Measurements from ENCODE around the gene IGSF9B.

Gene IGSF9B

DNA sequence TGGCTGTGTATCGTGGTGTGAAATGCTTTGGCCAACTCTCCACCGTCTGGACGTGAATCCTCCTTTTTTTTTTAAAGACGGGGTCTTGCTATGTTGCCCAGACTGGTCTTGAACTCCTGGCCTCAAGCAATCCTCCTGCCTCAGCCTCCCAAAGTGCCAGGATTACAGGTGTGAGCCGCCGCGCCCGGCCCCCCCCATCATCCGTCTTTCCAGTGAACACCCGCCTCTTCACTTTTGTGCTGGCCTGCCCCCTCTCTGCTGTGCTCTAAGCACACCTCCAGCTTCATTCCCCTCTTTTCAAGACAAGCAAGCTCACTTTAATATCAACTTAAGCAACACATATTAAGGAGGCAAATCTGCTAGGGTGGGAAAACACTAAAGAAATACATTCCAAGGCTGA, 35.3 kb downstream of the IGSF9B start (continued):
- no peak for TF ChIP-seq CREB5 (CRISPR knock-in tag; IDR thresholded peaks at IDR 0.05; ENCODE audit: low read depth)
- no peak for TF ChIP-seq OSR1 (CRISPR knock-in tag; IDR thresholded peaks at IDR 0.05)
- no peak for TF ChIP-seq TOX (CRISPR knock-in tag; IDR thresholded peaks at IDR 0.05; ENCODE audit: borderline replicate concordance)
- no peak for TF ChIP-seq ZFP30 (CRISPR knock-in tag; IDR thresholded peaks at IDR 0.05)
- TF ChIP-seq GLIS3 (CRISPR knock-in tag; IDR thresholded peaks at IDR 0.05) = no peak
- no peak for TF ChIP-seq ZNF565 (CRISPR knock-in tag; conservative IDR thresholded peaks at IDR 0.05; ENCODE audit: low read depth)
- no peak for TF ChIP-seq ZC3H10 (CRISPR knock-in tag; IDR thresholded peaks at IDR 0.05)
- no peak for TF ChIP-seq RARB (CRISPR knock-in tag; IDR thresholded peaks at IDR 0.05)

DNA sequence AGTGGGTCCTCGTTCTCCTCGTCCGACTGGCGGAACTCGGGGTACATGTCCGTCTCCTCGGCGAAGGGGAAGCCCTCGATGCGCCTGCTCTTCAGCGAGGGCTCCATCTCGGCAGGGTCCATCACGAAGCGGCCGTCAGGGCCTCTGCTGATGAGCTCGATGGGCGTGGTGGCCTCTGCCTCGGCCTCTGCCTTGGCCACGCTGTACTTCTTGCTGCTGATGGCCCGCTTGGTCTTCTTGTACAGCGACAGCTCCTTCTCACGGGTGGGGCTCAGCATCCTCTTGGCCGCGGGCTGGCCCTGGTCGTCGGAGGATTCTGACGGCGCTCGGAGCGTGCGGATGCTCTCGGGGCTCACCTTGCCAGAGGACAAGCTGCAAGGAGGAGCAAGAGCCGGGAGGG, 35.7 kb downstream of the IGSF9B start:
- no peak for ATAC-seq
- TF ChIP-seq PPARA (CRISPR knock-in tag; IDR thresholded peaks at IDR 0.05; ENCODE audit: borderline replicate concordance) = no peak
- no peak for TF ChIP-seq ZNF70 (CRISPR knock-in tag; IDR thresholded peaks at IDR 0.05)
- TF ChIP-seq TCF4 (CRISPR knock-in tag; IDR thresholded peaks at IDR 0.05; ENCODE audit: borderline replicate concordance) = no peak
- TF ChIP-seq CSDC2 (CRISPR knock-in tag; IDR thresholded peaks at IDR 0.05) = no peak
- TF ChIP-seq ESRRG (CRISPR knock-in tag; IDR thresholded peaks at IDR 0.05) = no peak
- TF ChIP-seq POU6F1 (CRISPR knock-in tag; IDR thresholded peaks at IDR 0.05; ENCODE audit: borderline replicate concordance, low read depth) = no peak
- no peak for TF ChIP-seq ARNTL (CRISPR knock-in tag; IDR thresholded peaks at IDR 0.05; ENCODE audit: borderline replicate concordance, low read depth)
- no peak for TF ChIP-seq RARB (CRISPR knock-in tag; IDR thresholded peaks at IDR 0.05)
- TF ChIP-seq CREB5 (CRISPR knock-in tag; IDR thresholded peaks at IDR 0.05; ENCODE audit: low read depth) = no peak
- TF ChIP-seq ZC3H10 (CRISPR knock-in tag; IDR thresholded peaks at IDR 0.05) = no peak
- no peak for TF ChIP-seq ZFP3 (CRISPR knock-in tag; IDR thresholded peaks at IDR 0.05)

DNA sequence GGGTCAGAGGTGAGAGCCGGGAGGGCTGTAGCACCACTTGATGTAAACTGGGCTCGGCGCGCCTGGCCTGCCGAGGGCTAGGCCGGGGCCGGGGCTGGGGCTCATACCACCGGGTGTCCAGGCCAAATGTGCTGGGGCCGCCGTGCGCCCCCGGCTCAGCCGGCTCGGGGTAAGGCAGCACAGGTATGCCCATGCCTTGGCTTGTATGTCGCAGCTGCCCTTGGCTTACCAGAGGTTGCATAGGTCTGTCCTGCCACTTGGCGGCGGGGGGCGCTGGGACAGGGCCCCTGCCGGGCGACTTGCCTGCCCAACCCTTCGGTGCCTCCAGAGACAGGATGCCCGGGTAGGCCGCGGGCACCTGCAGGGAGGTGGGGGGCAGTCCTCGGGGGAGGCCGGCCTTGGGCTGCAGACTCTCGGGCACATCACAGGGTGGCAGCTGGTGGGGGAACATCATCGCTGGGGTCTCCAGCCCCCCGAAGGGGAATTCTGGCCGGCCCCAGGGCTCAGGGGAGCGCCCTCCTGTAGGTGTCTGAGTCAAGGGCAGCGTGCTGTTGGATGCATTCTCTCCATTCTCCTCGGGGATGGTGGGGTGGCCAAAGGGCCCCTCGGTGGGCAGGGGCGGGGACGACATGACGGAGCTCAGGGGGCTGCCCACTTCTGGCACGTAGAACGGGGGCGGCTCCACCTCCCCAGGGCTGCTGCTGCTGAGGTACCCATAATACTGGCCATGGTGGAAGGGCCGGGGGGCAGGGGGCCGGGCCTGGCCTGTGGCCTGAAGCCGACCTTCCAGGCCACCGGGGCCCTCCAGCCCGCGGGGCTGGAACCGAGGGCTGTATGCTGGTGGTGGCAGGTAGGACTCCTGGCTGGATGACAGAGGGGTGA, 36.4 kb downstream of the IGSF9B start:
- TF ChIP-seq GLIS3 (CRISPR knock-in tag; IDR thresholded peaks at IDR 0.05) (no peak), PPARA (CRISPR knock-in tag; IDR thresholded peaks at IDR 0.05; ENCODE audit: borderline replicate concordance) (no peak), SNAI2 (CRISPR knock-in tag; IDR thresholded peaks at IDR 0.05) (no peak), ZFP30 (CRISPR knock-in tag; IDR thresholded peaks at IDR 0.05) (no peak), OSR1 (CRISPR knock-in tag; IDR thresholded peaks at IDR 0.05) (no peak), ARNTL (CRISPR knock-in tag; IDR thresholded peaks at IDR 0.05; ENCODE audit: borderline replicate concordance, low read depth) (no peak), ZC3H10 (CRISPR knock-in tag; IDR thresholded peaks at IDR 0.05) (no peak), TOX (CRISPR knock-in tag; IDR thresholded peaks at IDR 0.05; ENCODE audit: borderline replicate concordance) (no peak), RARB (CRISPR knock-in tag; IDR thresholded peaks at IDR 0.05) (no peak), ZNF565 (CRISPR knock-in tag; conservative IDR thresholded peaks at IDR 0.05; ENCODE audit: low read depth) (no peak), BACH2 (CRISPR knock-in tag; IDR thresholded peaks at IDR 0.05; ENCODE audit: borderline replicate concordance) (no peak), CSDC2 (CRISPR knock-in tag; IDR thresholded peaks at IDR 0.05) (no peak), CREB5 (CRISPR knock-in tag; IDR thresholded peaks at IDR 0.05; ENCODE audit: low read depth) (no peak), ZFP3 (CRISPR knock-in tag; IDR thresholded peaks at IDR 0.05) (no peak), TCF4 (CRISPR knock-in tag; IDR thresholded peaks at IDR 0.05; ENCODE audit: borderline replicate concordance) (no peak), ZNF70 (CRISPR knock-in tag; IDR thresholded peaks at IDR 0.05) (no peak), ISL1 (CRISPR knock-in tag; IDR thresholded peaks at IDR 0.05) (no peak)
- TF ChIP-seq, protein P1, sequence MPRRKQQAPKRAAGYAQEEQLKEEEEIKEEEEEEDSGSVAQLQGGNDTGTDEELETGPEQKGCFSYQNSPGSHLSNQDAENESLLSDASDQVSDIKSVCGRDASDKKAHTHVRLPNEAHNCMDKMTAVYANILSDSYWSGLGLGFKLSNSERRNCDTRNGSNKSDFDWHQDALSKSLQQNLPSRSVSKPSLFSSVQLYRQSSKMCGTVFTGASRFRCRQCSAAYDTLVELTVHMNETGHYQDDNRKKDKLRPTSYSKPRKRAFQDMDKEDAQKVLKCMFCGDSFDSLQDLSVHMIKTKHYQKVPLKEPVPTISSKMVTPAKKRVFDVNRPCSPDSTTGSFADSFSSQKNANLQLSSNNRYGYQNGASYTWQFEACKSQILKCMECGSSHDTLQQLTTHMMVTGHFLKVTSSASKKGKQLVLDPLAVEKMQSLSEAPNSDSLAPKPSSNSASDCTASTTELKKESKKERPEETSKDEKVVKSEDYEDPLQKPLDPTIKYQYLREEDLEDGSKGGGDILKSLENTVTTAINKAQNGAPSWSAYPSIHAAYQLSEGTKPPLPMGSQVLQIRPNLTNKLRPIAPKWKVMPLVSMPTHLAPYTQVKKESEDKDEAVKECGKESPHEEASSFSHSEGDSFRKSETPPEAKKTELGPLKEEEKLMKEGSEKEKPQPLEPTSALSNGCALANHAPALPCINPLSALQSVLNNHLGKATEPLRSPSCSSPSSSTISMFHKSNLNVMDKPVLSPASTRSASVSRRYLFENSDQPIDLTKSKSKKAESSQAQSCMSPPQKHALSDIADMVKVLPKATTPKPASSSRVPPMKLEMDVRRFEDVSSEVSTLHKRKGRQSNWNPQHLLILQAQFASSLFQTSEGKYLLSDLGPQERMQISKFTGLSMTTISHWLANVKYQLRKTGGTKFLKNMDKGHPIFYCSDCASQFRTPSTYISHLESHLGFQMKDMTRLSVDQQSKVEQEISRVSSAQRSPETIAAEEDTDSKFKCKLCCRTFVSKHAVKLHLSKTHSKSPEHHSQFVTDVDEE (CRISPR knock-in tag; IDR thresholded peaks at IDR 0.05) = no peak
- TF ChIP-seq, protein P2, sequence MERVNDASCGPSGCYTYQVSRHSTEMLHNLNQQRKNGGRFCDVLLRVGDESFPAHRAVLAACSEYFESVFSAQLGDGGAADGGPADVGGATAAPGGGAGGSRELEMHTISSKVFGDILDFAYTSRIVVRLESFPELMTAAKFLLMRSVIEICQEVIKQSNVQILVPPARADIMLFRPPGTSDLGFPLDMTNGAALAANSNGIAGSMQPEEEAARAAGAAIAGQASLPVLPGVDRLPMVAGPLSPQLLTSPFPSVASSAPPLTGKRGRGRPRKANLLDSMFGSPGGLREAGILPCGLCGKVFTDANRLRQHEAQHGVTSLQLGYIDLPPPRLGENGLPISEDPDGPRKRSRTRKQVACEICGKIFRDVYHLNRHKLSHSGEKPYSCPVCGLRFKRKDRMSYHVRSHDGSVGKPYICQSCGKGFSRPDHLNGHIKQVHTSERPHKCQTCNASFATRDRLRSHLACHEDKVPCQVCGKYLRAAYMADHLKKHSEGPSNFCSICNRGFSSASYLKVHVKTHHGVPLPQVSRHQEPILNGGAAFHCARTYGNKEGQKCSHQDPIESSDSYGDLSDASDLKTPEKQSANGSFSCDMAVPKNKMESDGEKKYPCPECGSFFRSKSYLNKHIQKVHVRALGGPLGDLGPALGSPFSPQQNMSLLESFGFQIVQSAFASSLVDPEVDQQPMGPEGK (CRISPR knock-in tag; IDR thresholded peaks at IDR 0.05; ENCODE audit: borderline replicate concordance) = no peak
- TF ChIP-seq, protein P3, sequence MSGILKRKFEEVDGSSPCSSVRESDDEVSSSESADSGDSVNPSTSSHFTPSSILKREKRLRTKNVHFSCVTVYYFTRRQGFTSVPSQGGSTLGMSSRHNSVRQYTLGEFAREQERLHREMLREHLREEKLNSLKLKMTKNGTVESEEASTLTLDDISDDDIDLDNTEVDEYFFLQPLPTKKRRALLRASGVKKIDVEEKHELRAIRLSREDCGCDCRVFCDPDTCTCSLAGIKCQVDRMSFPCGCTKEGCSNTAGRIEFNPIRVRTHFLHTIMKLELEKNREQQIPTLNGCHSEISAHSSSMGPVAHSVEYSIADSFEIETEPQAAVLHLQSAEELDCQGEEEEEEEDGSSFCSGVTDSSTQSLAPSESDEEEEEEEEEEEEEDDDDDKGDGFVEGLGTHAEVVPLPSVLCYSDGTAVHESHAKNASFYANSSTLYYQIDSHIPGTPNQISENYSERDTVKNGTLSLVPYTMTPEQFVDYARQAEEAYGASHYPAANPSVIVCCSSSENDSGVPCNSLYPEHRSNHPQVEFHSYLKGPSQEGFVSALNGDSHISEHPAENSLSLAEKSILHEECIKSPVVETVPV (CRISPR knock-in tag; IDR thresholded peaks at IDR 0.05) = no peak
- ATAC-seq = no peak
